ENCODE measurements around the gene EYA2.

DNA sequence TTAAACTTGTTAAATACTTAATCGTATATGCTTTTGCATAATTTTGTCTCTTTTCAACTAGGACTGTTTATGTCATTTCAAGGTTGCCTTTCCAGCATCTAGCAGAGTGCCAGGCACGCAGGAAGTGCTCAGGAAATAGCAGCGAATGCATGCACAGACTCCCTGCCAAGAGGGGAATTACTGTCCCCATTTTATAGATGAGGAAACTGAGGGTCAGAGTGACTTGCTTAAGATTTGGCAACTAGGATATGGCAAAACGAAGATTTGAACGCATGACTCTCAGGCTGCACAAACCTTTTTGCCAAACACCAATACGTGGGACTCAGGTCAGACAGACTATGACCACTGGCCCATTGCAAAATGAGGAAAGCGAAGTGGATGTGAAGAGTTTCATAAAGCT lies 22.5 kb downstream of the EYA2 start:
- no peak for TF ChIP-seq HDGF (IDR thresholded peaks at IDR 0.05; ENCODE audit: borderline replicate concordance)
- TF ChIP-seq SP1 (IDR thresholded peaks at IDR 0.05) = no peak
- TF ChIP-seq SUZ12 (IDR thresholded peaks at IDR 0.05) = no peak
- no peak for TF ChIP-seq TARDBP (IDR thresholded peaks at IDR 0.05)

Data from HEK293T (cell line).